Upper lobe of right lung (tissue), 1 donor: ENCODE data around the gene OSBPL10. TPM values are rescaled to one million over a fixed set of nuclear protein-coding genes. Genes with fewer than 3 reads are reported as not detected.
A peak's percentile ranks its signal among the peaks of the same experiment; 100 is the strongest.

Experiments used
- ATAC-seq: fragments of 200-7000 bp; cut with Tn5 transposase; one replicate; pipeline ENCODE4 v1.9.1; 2020; ENCODE audit warnings: mild to moderate bottlenecking, moderate library complexity
- DNase-seq: peaks from one replicate; pipeline ENCODE4 v3.0.0-alpha.2; 2020
- H3K27ac ChIP-seq: fragments of 200-600 bp; one replicate; pipeline ENCODE4 v1.8.0; 2022
- H3K27me3 ChIP-seq: fragments of 200-600 bp; one replicate; pipeline ENCODE4 v1.8.0; 2022; ENCODE audit warnings: mild to moderate bottlenecking
- H3K36me3 ChIP-seq: fragments of 200-600 bp; one replicate; pipeline ENCODE4 v1.8.0; 2022
- H3K4me1 ChIP-seq: fragments of 200-600 bp; one replicate; pipeline ENCODE4 v1.8.0; 2022
- H3K4me3 ChIP-seq: fragments of 200-600 bp; one replicate; pipeline ENCODE4 v1.8.0; 2022; ENCODE audit warnings: mild to moderate bottlenecking
- H3K9me3 ChIP-seq: fragments of 200-600 bp; one replicate; pipeline ENCODE4 v1.8.0; 2022
- intact Hi-C: fragments of 100-400 bp; cut with DNase I; formaldehyde crosslinking; loops from one replicate; pipeline ENCODE4 v1.11.0; 2022
- total RNA-seq: library from RNA; stranded (reverse); fragmentation: NEBNext Ultra II Directional; extraction: Animal tissue kit (Norgen Biotek cat#: 25700); gene quantifications from one replicate; pipeline ENCODE4 v1.2.1, GENCODE V29; 2021
- TF ChIP-seq, protein P1 (sequence below): fragments of 200-600 bp; IDR thresholded peaks from one replicate; pipeline ENCODE4 v1.8.0; 2022; ENCODE audit warnings: antibody characterized with exemption
- donor health status: DM: no; HTN: yes; CAD: no; lungs with severe emphysema.

The OSBPL10 gene
- total RNA-seq, 1 donor from 2014 or later, result 30.8 TPM

DNA sequence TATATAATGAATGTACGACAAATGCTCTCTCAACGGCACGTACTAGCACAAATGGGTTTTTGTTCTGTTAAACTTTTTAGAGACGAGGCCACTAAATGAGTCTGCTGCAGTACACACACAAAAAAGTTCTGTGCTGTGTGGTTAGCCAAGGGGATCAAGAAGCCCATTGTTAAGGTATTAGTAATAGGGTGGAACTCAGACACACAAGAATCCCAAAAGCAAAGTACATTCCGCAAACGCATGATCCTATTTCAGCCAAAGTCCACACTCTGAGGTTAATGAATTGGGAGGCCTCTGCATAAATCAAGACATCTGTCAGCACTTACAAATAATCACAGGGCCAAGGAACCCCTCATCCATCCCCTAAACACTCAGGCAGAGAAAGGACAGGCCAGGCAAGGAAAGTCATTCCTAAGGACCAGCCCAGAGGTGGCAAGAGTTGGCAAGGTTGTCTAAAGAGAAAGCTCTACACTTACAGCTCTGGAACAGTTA lies 12.1 kb downstream of the OSBPL10 start:
- peak overlapping the region; percentile 33 for H3K27ac ChIP-seq
- H3K4me1 ChIP-seq, result peaks cover 5% of the 10 kb centered on the region
- no peaks in the 10 kb centered on the region for H3K9me3 ChIP-seq
- no peaks in the 10 kb centered on the region for H3K36me3 ChIP-seq
- H3K27me3 ChIP-seq, result no peaks in the 10 kb centered on the region
- TF ChIP-seq, protein P1, sequence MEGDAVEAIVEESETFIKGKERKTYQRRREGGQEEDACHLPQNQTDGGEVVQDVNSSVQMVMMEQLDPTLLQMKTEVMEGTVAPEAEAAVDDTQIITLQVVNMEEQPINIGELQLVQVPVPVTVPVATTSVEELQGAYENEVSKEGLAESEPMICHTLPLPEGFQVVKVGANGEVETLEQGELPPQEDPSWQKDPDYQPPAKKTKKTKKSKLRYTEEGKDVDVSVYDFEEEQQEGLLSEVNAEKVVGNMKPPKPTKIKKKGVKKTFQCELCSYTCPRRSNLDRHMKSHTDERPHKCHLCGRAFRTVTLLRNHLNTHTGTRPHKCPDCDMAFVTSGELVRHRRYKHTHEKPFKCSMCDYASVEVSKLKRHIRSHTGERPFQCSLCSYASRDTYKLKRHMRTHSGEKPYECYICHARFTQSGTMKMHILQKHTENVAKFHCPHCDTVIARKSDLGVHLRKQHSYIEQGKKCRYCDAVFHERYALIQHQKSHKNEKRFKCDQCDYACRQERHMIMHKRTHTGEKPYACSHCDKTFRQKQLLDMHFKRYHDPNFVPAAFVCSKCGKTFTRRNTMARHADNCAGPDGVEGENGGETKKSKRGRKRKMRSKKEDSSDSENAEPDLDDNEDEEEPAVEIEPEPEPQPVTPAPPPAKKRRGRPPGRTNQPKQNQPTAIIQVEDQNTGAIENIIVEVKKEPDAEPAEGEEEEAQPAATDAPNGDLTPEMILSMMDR, result no peak
- intact Hi-C loops, result no loop called here
- H3K4me3 ChIP-seq, result no peak overlapping the region
- DNase-seq (no peak), ATAC-seq (no peak)

DNA sequence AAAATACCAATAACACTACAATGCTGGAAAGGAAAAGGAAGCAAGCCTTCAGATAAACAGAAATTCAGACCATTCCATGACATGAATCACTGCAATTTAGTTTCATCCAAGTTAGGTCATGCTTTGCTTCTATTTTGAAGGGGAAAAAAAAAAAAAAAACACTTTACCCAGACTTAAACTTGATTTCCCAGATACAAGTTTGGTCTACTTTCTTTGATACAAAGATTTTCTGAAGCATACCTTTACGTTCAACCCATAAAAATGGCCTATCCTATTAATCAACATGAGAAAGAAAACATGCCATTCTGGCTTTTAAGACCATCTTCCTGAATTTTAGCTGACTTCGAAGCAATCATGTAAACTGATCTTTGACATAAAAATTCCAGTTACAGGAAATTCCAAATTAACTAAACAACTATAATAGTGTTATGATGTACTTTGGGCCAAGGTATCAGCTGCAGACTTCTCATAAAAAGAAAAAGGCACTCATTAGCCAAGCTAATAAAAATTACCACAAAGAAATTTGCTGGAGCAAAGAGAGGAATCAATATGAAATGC lies 12.6 kb downstream of the OSBPL10 start:
- no peak for ATAC-seq
- no peaks in the 10 kb centered on the region for H3K36me3 ChIP-seq
- DNase-seq, result no peak
- H3K4me3 ChIP-seq, result no peak overlapping the region
- H3K27ac ChIP-seq, result peak overlapping the region; percentile 33
- no peaks in the 10 kb centered on the region for H3K9me3 ChIP-seq
- intact Hi-C loops, result no loop called here
- TF ChIP-seq, protein P1, result no peak
- no peaks in the 10 kb centered on the region for H3K27me3 ChIP-seq
- peaks cover 5% of the 10 kb centered on the region for H3K4me1 ChIP-seq

DNA sequence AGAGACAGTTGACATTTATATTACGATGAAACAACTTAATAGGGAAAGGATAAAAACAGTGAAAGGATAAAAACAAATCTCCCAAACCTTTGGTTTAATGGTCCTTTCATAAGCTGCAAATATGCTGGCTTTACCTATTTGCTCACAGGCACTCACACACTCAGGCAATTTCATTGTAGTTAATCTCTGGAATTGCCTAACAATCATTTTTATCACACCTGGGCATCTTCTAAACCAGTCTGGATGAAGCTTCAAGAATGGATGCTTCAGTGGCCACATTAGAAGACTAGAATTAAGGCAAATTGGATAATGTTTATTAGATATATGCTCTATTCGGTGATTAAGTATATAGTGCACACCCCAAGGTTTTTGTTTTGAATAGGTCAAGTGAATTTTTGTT lies 13.5 kb downstream of the OSBPL10 start:
- TF ChIP-seq, protein P1, result no peak
- no peaks in the 10 kb centered on the region for H3K27me3 ChIP-seq
- no peaks in the 10 kb centered on the region for H3K36me3 ChIP-seq
- ATAC-seq (no peak), DNase-seq (no peak)
- no peaks in the 10 kb centered on the region for H3K9me3 ChIP-seq
- no peak overlapping the region for H3K4me3 ChIP-seq
- intact Hi-C loops, result no loop called here
- peaks cover 5% of the 10 kb centered on the region for H3K4me1 ChIP-seq
- no peak overlapping the region for H3K27ac ChIP-seq

DNA sequence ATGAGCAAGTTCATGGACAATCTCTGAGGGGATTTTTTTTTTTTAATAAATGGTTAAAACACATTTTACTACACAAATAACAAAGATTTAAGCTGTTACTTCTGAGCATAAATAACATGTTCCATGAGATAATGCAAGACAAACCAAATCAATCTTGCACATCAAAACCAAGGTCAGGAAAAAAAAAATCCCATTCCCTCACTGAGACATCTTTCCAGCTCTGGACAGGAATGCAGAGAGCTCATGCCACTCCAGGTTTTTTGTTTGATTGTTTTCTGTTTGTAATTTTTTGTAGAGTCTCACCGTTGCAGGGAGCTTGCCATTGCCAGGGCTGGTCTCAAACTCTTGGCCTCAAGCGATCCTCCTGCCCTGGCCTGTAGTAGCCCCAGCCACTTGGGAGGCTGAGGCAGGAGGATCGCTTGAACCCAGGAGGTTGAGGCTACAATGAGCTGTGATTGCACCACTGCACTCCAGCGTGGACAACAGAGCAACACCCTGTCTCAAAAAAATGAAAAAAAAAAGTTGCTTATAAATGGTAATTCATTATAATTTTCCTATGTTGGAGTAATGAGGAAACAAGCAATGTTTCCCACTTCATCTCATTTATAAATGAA lies 14.0 kb downstream of the OSBPL10 start:
- intact Hi-C loops, result no loop called here
- Histone ChIP-seq H3K27me3 (no peaks in the 10 kb centered on the region), H3K27ac (no peak overlapping the region), H3K4me3 (no peak overlapping the region), H3K9me3 (no peaks in the 10 kb centered on the region), H3K36me3 (no peaks in the 10 kb centered on the region), H3K4me1 (peaks cover 5% of the 10 kb centered on the region)
- TF ChIP-seq, protein P1, result no peak
- DNase-seq (no peak), ATAC-seq (no peak)

DNA sequence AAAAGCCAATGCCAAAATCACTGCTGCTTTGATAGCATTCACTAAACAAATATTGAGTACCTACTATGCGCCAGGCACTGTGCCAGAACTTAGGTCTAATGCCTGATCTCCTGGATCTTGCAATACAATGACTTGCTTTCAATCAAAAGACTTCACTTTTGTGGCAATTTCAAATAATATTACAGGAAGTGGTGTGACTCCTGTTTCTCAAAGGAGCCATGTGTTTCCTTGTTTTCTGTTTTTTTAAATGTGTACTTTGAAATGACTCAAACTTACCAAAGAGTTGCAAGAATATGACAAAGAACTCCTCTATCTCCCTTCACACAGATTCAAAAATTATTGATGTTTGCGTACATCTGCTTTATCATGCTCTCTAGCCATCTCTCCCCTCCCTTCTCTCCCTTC lies 18.3 kb downstream of the OSBPL10 start:
- no peaks in the 10 kb centered on the region for H3K36me3 ChIP-seq

More for the DNA sequence above, 18.3 kb downstream of the OSBPL10 start:
- Histone ChIP-seq H3K27me3 (no peaks in the 10 kb centered on the region), H3K4me3 (no peak overlapping the region), H3K27ac (no peak overlapping the region), H3K9me3 (no peaks in the 10 kb centered on the region), H3K4me1 (peaks cover 32% of the 10 kb centered on the region)
- TF ChIP-seq, protein P1, result no peak
- DNase-seq (no peak), ATAC-seq (no peak)
- intact Hi-C loops, result no loop called here
